ENCODE results near the gene ACAA2. TPM values are rescaled to one million over a fixed set of nuclear protein-coding genes. Genes with fewer than 3 reads are reported as not detected.

The ACAA2 gene, protein sequence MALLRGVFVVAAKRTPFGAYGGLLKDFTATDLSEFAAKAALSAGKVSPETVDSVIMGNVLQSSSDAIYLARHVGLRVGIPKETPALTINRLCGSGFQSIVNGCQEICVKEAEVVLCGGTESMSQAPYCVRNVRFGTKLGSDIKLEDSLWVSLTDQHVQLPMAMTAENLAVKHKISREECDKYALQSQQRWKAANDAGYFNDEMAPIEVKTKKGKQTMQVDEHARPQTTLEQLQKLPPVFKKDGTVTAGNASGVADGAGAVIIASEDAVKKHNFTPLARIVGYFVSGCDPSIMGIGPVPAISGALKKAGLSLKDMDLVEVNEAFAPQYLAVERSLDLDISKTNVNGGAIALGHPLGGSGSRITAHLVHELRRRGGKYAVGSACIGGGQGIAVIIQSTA
- total RNA-seq = 10 to 100 TPM; 47.0 to 86.9 TPM

DNA sequence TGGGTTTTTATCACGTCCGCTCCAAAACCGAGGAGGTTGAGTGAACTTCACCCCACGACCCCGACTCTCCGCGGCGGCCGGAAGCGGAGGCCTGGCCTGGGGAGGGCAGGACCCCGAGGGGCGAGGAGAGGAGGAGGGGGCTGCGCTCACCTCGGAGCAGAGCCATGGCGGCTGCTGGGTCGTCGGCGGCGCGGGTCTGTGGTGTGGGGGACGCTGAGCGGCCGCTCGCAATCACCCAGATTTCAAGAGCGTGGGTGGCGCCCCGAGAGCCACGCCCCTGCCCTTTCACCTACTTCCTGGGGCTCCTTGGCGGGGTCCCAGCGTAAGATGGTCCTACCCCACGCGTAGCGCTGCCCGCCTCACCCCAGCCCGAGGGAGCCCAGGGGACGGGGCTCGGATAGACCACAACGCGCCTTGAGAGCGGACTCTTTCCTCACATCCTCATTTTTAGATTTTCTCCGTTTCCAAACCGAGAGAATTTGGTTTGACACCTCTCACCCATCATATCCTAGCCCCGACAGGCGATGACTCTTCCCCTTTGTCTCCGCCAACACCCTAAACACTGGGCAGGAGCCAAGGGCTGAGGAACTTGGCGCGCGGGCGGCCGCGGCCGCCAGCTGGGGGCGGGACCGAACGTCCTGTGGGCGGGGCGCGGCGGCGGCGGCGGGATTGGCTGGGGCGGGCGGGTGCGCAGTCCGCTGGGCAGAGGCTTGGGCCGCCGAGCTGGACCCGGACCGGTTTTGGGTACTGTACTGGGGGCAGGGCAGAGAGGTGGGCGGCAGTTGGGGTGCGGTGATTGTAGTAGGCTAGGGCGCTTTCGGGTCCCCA is at the start of gene ACAA2:
Gene ACAA2, minus strand, starts transcription at position 215 of the 828 bp plus-strand sequence. Its CDS starts 49 bp downstream, at position 166.
- DNase-seq (ENCODE audit: low spot score in 2 of 2) (peak; percentile 79 to 87), ATAC-seq (peak; percentile 90 to 93)
- Mint-ChIP-seq H3K36me3 (peaks cover 24 to 59% of the 10 kb centered on the region in 2 donors), H3K9me3 (peaks cover 4 to 15% of the 10 kb centered on the region in 2 donors), H3K27ac (peak within 1 kb of the TSS; percentile 99 to 100)

DNA sequence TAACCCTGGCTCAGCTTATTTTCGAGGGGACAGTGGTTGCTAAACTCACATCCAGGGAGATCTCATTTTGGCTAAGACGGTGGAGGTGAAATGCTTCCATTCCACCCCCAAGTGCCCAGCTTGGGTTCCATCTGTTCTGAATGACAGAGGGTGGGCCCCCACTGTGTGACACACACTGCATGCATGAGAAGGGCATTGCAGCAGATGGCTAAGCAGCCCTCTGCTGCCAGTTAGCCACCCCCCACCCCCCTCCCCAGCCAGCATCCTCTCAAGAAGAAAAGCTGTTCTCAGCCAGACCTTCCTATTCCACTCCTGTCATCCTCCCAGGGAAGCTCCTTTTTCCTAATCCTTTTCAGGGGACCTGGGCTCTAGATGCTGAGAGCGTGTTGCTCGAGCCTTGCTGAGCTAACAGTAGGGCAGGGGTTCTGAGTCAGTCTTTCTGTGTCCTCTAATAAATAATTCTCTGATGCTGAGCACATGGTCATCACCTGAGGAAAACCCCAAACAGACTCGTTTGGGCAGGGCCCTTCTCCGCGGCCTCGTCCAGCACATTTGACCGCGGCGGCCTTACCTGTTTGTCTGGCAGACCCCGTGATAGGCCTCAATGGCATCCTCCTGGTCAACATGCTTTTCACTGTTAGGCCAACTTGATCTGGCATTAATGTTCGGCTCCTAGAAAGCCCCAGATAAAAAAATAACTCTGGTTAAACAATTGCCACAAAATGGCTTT is 49.5 kb upstream of the ACAA2 start:
- H3K27ac Mint-ChIP-seq = no peak overlapping the region
- no peaks in the 10 kb centered on the region for H3K36me3 Mint-ChIP-seq
- DNase-seq (ENCODE audit: low spot score in 2 of 2) = no peak
- H3K9me3 Mint-ChIP-seq = no peaks in the 10 kb centered on the region
- no peak for ATAC-seq

DNA sequence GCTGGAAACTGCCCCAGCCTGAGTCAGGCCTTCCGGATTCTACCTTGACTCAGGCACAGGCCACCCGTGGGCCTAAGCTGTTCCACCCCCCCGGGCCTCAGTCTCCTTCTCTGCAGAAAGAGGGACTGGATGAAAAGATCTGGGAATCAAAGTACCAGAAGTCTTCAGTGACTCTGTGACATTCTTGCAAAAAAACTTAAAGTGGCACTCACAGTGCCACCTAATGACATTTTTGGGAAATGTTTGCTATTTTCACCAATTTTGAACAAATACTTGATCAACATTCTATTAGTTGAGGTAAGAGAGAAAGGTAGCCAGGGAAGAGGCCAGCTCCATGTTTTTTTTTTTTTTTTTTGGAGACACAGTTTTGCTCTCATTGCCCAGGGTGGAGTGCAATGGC is 48.3 kb upstream of the ACAA2 start:
- no peak overlapping the region for H3K27ac Mint-ChIP-seq
- ATAC-seq = no peak
- no peaks in the 10 kb centered on the region for H3K36me3 Mint-ChIP-seq
- no peak for DNase-seq (ENCODE audit: low spot score in 2 of 2)
- H3K9me3 Mint-ChIP-seq = no peaks in the 10 kb centered on the region

DNA sequence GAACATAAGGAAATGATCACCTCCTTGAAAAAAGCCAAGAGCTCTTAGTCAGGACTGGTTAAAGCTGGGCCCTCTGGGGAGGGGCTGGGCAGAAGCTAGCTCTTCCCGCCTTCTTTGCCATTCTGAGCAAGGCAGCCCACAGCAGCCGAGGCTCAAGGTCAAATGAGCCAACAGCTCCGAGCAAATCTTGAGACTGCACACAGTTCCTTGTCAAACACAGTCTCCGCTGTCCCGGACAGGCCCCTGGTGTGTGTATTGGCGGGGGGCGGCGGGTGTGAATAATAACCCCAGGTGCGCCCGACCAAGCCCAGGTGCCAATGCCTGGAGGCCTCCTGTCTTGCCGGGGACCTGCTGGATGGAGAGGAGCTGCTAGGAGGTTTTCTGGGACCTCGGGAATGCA is 46.4 kb upstream of the ACAA2 start:
- Mint-ChIP-seq H3K27ac (no peak overlapping the region), H3K9me3 (no peaks in the 10 kb centered on the region), H3K36me3 (no peaks in the 10 kb centered on the region)
- DNase-seq (ENCODE audit: low spot score in 2 of 2) (no peak), ATAC-seq (no peak)

DNA sequence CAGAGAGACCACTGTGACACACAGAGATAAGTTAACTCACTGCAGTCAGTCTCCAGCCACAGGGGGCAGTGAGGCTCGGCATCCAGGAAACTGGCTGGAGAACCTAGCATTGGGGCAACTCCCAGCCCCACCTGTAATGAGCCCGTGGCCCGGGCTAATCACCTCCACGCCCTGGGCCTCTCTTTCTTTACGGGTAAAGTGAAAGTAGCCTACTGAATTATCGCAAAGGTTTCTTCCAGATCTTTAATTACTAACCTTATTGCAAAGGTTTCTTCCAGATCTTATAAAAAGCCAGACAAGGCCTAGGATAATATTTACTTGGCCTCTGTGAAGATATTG is 45.7 kb upstream of the ACAA2 start:
- no peak for ATAC-seq
- Mint-ChIP-seq H3K27ac (no peak overlapping the region), H3K9me3 (no peaks in the 10 kb centered on the region), H3K36me3 (no peaks in the 10 kb centered on the region)
- no peak for DNase-seq (ENCODE audit: low spot score in 2 of 2)

DNA sequence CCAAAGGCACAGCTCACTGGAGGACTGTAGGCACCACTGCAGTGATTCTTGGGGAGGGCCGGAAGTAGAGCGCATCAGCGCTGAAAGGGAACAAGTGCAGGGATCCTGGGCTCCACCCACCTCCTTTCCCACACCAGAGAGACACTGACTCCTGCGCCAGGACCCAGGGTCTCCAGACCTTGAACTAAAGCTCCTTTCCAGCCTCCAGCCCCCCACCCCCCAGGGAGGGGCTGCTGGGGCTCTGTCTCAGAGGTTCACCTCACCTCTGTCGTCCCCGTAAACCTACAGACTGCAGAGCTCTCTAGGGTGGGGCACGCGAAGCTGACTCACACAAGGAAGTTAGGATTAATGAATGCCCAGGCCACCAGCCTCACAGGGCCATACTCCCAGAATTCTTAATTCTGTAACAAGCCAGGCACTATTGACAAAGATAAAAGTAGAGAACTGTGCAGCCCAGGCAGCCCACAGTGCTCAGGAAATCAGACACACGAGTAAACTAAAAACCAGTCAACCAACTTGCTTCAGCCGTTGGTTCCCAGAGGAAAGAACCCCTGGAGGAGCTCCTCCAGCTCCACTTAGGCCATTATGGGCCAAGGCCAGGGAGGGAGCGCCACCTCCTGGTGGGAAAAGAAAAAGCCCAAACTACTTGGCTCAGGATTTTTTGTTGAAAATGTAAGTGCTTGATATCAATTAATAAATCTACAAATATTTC is 45.1 kb upstream of the ACAA2 start:
- peak in 1 of 2 donors; percentile 73 for DNase-seq (ENCODE audit: low spot score in 2 of 2)
- ATAC-seq = peak; percentile 49 to 56
- no peaks in the 10 kb centered on the region for H3K36me3 Mint-ChIP-seq
- no peaks in the 10 kb centered on the region for H3K9me3 Mint-ChIP-seq
- no peak overlapping the region for H3K27ac Mint-ChIP-seq

DNA sequence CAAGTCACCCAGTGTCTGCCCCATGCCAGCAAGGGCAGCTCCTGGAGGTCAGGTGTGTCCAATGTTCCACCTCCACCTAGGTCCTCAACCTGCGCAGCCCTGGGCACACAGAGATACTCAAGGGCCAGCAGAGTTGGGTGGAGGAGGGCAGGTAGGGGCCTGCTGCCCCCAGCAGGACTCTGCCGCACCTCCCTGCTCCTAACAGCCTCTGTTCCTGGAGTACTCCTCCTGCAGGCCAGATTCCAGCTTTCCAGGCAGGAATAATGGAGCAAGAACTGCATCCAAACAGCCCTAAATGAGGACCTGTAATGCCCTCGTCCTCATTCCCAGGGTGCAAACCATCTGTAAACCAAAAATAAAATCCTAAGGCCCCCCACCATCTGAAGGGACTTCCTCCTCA is 44.4 kb upstream of the ACAA2 start:
- Mint-ChIP-seq H3K9me3 (no peaks in the 10 kb centered on the region), H3K36me3 (no peaks in the 10 kb centered on the region), H3K27ac (no peak overlapping the region)
- ATAC-seq = no peak
- no peak for DNase-seq (ENCODE audit: low spot score in 2 of 2)

DNA sequence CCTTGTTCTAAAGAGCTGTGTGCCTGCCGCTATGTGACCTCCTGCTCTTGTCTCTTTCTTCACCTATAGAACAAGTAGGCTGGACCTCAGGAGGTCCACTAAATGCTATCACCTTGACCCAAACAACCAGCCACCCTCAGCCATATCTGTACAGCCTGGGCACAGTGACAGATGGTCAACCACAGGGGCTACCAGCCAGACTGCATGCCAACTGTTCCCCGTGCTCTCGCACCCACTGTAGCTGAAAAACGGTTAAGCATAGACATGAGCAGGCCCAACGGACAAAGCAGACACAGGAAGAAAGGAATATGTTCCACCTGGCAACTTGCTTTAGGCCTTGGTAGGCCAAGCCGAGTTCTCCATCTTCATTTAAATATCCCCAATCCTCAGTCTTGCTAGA is 43.2 kb upstream of the ACAA2 start:
- no peak for ATAC-seq

DNA sequence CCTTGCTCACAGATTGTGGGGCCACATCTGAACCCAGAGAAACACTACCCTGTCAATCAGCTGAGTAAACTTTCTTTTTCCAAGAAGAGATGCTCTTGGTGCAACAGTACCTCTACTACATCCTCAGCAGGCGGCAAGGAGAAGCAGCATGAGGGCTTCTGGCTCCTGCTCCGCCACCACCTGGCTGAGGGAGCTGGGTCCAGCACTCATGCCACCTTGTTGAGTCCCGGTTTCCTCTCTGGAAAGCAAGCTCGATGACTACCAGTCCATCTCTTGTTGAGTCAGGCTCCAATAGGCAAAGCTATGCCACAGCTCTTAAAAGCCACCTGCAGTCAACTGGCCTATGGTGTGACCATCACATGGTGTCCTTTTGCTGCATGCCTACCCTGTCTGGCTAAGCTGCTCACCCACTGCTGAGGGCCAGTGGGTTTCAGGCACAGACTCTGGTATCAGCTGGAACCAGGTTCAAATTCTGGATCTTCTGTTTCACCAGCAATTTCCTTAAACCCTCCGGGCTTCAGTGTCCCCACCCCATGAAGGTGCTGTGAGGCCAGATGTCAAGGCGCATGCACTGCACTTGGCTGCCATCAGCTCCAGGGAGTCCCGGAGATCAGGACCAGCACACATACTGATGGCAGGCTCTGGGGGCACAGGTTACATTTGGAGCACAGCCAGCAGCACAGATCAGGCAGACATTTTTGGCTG is 42.5 kb upstream of the ACAA2 start:
- ATAC-seq (no peak), DNase-seq (ENCODE audit: low spot score in 2 of 2) (no peak)
- Mint-ChIP-seq H3K27ac (no peak overlapping the region), H3K36me3 (no peaks in the 10 kb centered on the region), H3K9me3 (no peaks in the 10 kb centered on the region)

More for the DNA sequence above, 43.2 kb upstream of the ACAA2 start:
- DNase-seq (ENCODE audit: low spot score in 2 of 2) = no peak
- H3K36me3 Mint-ChIP-seq = no peaks in the 10 kb centered on the region
- no peaks in the 10 kb centered on the region for H3K9me3 Mint-ChIP-seq
- no peak overlapping the region for H3K27ac Mint-ChIP-seq

DNA sequence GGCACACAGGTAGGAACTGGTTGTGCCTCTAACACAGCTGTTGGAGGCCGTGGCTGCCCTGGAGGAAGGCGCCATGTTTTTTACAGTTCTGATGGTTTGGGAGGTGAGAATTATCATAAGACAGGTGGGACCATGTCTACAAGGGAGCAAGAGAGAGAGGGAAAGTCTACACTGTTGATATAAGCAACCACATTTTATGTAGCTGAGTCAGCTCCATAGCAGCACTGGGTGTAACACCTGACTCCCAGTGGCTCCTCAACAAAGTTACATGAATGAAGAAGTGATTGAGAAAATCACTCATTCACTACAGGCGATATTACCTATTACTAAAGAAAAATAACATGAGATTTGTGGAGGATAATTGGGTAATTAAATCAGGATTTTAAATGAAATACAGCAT is 41.3 kb upstream of the ACAA2 start:
- no peaks in the 10 kb centered on the region for H3K9me3 Mint-ChIP-seq
- no peak overlapping the region for H3K27ac Mint-ChIP-seq
- no peak for DNase-seq (ENCODE audit: low spot score in 2 of 2)
- no peaks in the 10 kb centered on the region for H3K36me3 Mint-ChIP-seq
- ATAC-seq = no peak

DNA sequence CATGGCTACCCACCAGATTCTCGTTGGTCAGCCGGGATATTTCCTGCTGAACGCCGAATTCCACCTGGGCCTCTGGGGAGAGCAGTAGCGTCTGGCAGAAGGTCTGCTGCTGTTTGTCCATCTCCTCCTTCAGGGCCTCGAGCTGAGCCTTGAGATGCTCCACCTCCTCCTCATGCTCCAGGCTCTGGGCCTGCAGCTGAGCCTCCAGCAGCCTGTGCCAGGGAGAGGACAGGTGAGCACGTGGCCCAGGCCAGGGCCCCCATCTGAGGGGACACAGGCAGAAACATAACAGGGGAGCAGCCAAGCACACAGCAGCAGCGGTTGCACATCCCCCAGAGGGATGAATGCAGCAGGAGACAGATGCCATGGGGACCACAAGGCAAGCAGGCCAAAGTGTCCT is 40.1 kb upstream of the ACAA2 start:
- Mint-ChIP-seq H3K9me3 (no peaks in the 10 kb centered on the region), H3K36me3 (no peaks in the 10 kb centered on the region)
- no peak for DNase-seq (ENCODE audit: low spot score in 2 of 2)

DNA sequence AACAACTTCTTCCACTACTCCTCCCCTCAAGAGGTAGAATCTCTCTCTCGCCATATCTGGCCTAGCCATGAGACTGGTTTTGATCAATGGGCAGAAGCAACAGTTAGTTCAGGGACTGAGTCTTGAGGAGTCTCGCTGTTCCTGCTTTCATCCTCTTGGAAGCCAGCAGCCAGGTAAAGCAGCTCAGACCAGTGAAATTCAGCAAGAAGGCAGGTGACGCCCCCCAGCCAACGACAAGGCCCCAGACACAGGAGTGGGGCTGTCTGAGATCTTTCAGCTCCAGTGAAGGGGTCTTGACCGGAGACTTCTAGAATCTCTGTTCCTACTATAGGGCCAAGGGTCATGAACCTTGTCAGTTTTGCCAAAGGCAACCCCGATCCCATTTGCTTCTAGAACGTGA is 39.7 kb upstream of the ACAA2 start:
- no peak for ATAC-seq
- Mint-ChIP-seq H3K9me3 (no peaks in the 10 kb centered on the region), H3K36me3 (no peaks in the 10 kb centered on the region), H3K27ac (no peak overlapping the region)
- DNase-seq (ENCODE audit: low spot score in 2 of 2) = no peak

More for the DNA sequence above, 40.1 kb upstream of the ACAA2 start:
- no peak for ATAC-seq
- no peak overlapping the region for H3K27ac Mint-ChIP-seq

DNA sequence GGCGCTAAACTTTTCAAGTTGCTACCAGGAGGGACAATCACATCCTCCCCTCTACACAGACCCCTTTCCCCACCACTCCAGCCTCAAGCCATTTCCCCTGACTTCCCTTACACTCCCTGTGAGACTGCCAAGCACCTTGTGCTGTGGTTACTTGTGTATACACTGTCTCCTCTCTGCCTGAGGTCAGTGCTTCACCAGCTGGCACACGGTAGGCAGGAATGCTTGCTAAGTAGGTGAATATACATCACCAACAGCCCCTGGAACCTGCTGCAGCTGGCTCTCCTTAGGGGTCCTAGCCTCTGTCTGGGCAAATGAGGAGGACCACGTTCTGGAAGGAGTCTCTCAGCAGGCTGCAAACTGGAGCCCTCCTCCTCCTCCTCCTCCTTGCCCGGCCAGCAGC is 38.3 kb upstream of the ACAA2 start:
- Mint-ChIP-seq H3K27ac (no peak overlapping the region), H3K9me3 (no peaks in the 10 kb centered on the region), H3K36me3 (no peaks in the 10 kb centered on the region)
- ATAC-seq = no peak
- no peak for DNase-seq (ENCODE audit: low spot score in 2 of 2)

DNA sequence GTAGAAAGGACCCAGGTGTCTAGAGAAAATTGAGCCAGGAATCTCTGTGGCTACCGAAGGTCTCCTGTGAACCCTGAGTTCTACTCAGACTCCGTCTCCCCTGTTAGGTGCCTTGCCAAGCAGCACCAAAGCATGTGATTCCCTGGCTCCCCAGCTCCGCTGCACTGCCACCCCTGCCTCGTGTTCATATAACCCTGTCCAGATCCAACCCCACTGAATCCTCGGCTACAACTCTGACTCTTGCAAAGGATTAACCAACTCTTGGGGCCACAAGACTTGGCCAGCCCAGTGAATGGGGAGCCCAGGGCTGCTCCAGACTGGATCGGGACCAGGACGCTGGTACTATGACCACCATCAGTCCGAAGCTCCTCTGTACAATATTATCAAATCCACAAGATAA is 37.3 kb upstream of the ACAA2 start:
- ATAC-seq = no peak

DNA sequence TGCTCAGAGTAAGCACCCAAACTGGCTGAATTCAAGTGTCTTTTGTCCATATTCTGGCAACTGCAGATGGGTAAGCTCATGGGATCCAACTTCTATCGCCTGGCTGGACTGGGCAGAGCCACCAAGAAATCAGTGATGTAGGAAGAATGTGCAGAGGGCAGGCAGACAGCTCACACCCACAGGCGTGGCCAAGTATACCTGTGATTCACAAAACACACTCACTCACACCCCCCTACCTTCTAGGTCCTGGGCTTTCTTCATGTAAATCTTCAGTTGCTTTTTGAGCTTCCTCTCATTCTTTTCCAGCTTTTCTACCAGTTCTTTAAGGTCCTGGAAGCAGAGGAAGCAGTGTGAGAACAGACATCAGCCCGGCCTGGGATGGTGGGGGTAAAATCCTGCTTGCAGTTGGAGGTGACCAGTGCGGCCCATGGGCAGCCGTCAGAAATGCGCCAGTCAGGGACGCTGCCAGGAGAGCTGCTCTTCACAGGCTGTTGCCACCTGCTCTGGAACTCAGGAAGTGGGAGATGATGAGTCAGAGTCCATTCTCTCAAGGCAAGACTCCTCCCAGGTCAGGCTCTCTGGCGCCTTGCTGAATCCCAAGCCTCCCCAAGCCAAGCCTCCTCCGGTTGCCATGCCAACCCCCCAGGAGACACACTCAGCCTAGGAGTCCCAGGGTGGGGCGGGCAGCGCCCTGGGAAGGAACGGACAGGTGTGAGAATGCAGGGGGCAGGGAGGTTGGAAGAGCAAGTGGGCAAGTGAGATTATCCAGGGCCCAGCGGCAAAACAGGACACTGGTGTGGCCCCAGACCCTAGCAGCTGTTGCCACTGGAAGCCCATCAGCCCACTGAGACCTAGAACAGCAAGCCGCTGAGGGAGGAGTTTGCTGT is 36.2 kb upstream of the ACAA2 start:
- no peaks in the 10 kb centered on the region for H3K36me3 Mint-ChIP-seq
- H3K27ac Mint-ChIP-seq = no peak overlapping the region
- ATAC-seq (no peak), DNase-seq (ENCODE audit: low spot score in 2 of 2) (no peak)
- no peaks in the 10 kb centered on the region for H3K9me3 Mint-ChIP-seq

More for the DNA sequence above, 37.3 kb upstream of the ACAA2 start:
- Mint-ChIP-seq H3K27ac (no peak overlapping the region), H3K9me3 (no peaks in the 10 kb centered on the region), H3K36me3 (no peaks in the 10 kb centered on the region)
- no peak for DNase-seq (ENCODE audit: low spot score in 2 of 2)

Data from activated naive CD4-positive, alpha-beta T cell treated with anti-CD3 and anti-CD28 coated beads, Interleukin-2, amount 50 U/mL, for 72 hours (primary cell).